GM19372 (cell line): ENCODE results near the gene LARGE1.

Experiments used
- ATAC-seq: cut with Tn5 transposase; IDR thresholded peaks from one replicate; pipeline ENCODE4 v1.9.1; 2021; ENCODE audit warnings: mild to moderate bottlenecking, low read depth, moderate library complexity; ENCODE audit not compliant: unreplicated experiment

The LARGE1 gene

DNA sequence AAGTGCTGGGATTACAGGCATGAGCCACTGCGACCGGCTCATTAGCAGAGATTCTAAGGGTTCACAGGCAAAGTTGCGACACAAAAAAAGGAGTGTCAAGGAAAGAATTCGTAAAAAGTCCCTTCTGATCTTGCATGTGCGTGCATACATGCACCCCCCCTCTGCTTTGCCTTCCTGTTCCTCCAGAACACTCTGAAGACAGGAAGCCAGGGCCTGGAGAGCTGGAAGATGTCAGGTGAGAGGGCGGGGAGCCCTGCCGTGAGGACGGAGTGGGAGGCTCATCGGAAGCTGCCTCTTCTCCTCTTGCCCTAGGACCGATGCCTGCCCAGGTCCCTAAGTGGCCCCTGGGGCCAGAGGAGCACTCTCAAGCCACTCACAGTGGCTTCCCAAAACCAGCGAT, 89.1 kb downstream of the LARGE1 start:
- ATAC-seq = no peak

DNA sequence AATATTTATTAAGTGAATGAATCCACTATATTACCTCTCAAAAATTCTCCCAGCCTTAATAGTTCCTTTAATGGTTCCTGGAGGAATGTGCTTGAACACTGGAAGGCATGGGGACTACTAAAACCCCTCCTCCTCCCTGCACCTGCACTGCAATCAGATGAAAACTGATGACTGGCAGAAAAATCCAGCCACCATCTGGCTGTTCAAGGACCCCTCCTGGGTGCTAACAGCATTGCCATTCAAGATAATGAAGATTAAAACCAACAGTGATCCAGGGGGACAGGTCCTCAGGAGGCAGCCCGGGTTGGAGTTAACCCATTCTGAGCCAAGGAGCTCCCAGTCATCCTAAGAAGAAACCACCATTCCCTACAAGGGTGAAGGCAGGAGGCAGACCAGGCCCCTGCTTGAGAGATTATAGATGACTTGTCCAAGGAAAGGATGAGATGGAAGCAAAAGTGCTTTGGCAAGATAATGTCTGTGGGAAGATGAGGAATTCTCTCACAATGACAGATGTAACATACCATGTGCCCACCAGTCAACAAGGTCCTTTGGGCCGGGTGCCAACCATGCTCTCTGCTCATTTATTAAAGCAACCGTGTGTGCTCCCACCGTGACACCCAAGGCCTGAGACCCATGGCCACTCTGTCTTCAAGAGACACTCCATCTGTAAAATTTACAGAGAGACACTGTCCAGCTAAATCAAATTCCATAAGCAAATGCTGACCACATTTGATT, 90.6 kb downstream of the LARGE1 start:
- ATAC-seq = no peak

DNA sequence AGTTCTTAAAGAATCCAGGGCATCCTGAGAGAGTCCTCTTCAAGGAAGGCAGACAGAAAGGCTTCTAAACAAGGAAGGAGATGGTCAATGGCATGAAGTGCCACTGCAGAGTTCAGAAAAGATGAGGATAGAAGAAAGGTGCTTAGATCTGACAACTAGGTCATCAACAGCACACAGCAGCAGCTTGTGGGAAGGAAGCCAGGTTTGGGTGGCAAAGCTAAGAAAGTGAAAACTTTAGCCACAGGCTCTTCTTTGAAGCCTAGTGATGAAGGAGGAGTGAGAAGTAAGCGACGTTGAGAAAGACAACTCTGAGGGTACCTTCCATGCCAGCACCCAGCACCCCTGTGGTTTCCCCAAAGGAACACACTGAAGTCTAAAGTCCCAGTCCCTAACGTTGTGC, 92.0 kb downstream of the LARGE1 start:
- no peak for ATAC-seq

DNA sequence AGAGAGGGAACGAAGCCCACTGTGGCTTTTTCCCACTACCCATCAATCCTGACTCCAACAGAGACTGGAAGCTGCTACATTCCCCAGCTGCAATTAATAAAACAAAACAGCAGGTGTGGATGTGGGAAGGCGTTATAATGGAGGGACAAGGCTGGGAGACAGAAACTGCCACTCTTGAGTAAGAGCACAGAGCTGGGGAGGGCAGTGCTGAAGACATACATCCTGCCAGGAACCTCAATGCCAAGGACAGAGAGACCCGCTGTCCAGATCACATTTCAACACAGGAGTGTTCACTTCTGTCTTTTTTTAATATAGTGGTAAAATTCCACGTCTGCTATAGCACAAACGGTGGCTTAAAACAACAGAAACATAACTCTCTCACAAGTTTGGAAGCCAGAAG, 94.5 kb downstream of the LARGE1 start:
- ATAC-seq = no peak

DNA sequence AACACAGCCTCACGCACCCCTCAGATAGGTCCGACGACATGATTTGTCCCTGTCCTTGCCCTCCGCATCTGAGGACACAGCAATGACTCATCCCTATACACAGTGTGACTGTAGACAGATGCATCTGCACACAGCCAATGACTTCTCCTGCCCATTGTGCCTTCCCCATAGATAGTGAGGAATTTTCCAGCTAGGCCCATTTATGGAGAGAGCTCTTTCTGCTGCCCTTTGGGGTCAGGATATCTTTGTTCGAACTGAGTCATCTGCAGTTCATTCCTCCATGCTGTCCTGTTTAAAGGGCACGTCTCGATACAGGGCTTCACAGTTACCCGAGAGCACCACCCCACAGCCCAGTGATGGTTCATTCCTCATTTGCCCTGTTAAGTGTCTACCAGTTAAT, 96.7 kb downstream of the LARGE1 start:
- no peak for ATAC-seq

DNA sequence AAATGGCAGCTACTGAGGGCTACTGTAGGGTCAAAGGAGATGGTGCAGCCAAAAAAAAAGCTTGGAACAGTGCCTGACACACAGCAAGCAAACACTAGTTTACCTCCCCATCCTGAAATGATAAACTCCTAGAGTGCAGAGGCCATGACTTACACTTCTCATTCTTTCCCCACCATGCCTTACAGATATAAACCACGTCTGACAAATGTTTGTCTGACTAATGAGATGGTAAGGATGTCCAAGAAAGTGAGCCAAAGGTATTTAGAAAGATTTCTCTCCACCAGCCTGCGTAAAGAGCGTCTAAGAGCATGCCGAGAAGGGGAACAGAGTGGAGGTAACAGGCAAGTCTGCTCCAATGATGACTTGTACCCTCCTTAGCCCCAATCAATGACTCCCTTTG, 99.0 kb downstream of the LARGE1 start:
- ATAC-seq = no peak

DNA sequence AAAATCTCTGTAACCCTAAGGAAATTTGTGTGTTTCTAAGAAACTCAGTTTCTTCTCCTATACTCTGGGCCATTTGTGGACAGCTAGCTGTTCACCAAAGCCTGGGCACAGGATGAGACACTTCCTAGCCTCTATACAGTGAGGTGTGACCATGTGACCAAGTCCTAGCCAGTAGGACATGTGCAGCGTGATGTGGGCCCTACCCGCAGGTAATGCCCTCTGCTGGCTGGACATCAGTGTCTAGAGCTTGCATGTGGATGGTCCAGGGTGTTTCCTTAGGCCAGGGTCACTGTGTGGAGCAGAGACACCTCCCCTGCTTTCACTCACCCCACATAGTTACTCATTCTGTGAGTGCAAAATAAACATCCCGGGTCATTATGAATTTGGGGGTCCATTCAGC, 100.5 kb downstream of the LARGE1 start:
- no peak for ATAC-seq

DNA sequence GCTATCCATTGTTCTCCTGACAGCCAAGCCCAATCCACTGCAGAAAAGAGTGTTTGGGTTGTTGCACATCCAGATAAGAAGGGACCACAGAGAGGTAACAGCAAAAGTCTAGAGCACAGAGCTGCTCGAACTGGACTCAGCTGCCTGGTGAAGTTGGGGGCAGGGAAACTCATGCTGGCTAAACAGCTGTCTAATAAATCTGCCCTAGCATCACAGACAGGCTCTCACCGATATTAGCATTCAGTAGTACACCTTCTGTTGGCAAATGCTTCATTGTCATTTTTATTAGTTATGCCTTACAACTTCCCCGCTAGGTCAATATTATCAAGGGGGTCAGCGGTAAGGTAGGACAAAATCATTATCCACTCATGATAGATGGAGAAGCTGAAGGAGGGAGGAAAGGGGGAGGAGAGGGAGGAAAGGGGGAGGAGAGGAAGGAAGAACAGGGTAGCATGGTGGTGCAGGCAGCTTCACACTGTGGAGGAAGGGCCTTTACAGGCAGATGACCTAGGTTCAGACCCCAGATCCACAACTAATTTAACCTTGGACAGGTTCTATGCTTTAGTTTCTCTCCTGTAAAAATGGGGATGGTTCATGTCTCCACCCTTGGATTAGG, 102.7 kb downstream of the LARGE1 start:
- ATAC-seq = no peak

DNA sequence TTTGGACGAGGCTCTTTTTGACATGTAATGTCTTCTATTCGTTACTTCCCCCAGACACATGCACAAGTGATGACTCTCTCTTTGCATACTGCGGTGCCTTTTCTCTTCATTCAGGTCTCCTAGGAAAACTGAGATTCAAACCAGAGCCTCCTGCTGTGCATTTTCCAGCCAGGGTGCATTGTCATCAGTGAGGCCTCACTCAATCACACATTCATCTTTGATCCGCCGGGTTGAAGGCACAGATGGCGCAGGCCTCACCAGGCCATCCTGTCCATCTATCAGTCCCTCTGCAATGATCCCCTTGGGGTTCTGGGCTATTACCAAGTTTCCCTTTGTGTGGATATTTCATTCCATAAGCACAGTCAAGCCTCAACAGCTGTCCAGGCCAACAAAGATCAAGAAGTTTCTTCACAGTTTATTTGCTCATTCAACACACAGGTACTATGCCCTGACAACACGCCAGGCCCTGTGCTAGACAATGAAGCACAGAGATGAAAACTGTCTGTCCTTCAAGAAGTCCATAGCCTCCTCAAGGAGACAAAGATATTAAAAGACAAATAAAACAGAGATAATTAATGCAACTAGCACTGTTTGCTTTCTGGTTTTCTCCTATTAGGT, 107.8 kb downstream of the LARGE1 start:
- ATAC-seq = no peak

DNA sequence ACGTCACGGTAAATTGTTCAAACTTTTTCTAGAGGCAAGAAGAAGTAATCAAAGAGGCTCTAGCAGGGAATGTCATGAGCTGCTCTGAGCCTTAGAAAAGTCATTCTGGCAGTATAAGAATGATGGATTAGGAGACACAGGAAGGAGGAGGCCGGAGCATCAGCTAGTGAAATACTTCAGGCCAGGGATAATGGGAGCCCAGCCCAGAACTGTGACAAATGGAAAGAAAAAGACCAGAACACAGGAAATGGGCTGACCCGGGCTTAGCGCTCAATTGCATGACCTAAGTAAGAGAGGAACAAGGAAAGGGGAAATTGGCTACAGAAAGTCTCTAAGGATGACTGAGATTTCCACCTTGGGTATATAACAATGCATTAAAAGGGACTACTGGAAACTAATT, 108.6 kb downstream of the LARGE1 start:
- ATAC-seq = no peak

DNA sequence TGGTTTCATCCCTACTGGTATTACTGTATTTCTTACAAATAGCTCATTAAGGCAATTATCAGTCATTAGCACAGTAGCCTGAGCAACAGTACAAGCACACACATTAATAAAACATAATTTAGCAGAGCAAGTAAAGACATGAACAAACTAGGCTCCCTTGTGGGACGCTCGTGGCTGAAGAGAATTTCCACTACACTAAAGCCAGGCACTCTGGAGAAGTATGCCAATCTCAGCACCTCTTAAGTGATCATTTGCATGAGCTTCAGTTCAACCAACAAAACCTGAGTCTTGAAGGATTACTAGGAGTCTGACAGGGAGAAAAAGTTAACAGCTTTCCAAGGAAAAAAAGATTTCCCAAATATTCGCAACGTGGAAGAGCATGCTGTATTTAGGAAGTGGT, 109.1 kb downstream of the LARGE1 start:
- no peak for ATAC-seq

DNA sequence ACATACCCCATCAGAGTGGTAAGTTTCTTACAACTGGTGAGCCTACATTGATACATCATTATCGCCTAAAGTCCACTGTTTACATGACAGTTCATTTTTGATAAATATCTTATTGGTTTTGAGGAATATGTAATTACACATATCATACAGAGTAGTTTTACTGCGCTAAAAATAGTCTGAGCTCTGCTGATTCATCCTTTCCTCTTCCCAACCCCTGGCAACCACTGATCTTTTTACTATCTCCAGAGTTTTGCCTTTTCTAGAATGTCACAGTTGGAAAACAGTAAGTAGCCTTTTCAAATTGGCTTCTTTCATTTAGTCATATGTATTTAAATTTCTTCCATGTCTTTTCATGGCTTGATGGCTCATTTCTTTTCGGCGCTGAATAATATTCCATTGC, 112.8 kb downstream of the LARGE1 start:
- no peak for ATAC-seq

DNA sequence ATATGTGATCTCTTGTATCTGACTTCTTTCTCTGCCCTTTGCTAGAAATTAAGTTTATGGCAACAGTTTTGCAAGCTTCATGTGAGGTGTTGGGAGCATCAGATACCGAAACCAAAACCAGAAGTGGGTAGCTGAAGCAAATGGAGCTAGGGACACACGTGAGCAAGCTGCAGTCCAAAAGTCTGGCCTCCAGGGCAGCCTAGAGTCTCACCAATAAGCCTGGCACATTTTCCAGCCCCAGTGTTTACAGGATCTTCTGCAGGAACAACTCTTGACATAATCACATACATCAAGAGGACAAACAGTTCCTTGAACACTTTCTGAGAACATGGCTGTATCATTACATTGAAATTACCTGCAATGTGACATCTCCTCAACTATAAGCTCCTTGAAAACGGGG, 114.1 kb downstream of the LARGE1 start:
- no peak for ATAC-seq

DNA sequence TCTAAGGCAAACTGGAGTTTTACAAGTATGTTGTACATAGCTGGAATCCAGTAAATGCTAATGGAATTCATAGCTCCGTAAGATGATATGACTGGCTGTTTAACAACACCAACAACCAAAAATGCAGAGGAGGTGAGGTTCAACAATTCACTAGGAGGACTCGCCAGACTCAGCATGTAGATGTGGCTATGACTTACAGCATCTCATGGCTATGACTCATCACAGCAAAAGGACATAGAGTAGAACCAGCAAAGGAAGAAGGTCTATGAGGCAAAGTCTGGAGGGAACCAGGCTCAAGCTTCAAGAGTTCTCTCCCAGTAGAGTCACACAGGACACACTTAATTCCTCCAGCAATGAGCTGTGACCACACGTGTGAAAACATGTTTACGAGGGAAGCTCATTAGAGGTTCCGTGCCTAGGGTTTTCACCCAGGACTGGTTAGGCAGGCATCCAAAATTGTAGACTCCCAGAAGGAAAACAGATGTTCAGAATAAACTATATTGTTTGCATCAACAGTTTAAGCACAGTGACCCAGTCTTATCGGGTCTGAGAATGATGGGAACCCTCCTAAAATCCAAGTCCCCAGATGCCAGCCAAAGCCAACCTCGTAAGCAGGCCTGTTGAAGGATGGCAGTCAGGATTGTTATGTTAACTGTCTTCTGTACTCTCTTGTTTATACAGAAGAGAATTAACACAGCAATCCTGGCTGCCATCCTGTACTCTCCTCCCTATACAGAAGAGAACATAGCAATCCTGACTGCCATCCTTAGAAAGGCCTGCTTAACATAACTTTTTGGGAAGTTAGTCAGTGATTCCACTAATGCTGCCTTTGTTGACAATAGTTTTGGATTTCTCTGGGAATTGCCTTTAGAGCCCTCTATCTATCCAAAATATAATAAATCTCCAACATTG, 116.6 kb downstream of the LARGE1 start:
- no peak for ATAC-seq

DNA sequence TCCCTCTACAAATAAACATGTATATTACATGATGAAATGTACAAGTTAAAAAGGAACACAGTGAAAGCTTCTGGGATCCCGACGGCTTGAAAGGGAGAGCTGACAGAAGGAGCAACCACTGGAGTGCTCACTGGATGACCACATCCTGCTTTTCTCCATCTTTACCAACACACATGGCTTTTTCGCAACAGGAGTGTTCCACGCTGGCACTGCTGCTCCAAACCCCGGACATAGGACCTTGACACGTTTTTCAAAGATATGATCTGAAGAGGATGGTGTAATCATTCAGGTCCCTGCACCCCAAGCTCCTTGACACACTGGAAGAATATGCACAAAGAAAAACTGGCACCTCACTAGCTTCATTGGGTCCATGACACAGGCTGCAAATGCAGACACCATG, 121.9 kb downstream of the LARGE1 start:
- no peak for ATAC-seq

DNA sequence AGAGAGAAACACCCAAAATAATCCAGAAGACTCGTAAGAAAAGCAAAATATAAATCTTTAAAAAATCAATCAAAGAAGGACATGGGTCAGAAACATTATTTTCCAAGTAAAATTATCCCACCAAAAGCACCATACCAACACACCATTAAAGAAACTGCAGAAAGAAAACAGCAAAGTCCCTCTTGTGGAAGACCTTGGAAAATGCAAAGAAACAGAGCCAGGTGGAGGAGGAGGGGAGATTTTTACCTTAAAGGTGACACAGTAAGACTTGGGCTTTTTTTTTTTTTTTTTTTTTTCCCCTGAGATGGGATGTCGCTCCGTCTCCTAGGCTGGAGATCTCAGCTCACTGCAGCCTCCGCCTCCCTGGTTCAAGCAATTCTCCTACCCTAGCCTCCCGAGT, 123.8 kb downstream of the LARGE1 start:
- ATAC-seq = no peak

DNA sequence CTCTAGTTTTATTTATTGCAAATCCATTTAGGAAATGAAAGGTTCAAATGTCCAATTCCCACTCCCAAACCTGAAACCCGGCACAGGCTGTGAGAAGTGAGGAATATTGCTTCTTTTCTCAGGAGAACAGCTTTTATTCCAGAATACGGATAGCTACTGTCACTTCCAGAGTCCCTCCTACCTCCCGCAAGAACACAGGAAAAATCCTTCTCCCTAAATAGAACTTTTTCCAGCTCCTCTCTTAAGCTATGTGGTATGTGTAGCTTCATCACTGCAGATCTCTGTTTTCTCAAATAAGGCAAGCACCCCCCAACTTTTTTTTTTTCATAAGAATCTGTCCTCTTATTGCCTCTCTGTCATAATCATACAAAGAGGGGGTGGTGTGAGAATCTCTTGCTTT, 126.8 kb downstream of the LARGE1 start:
- no peak for ATAC-seq

DNA sequence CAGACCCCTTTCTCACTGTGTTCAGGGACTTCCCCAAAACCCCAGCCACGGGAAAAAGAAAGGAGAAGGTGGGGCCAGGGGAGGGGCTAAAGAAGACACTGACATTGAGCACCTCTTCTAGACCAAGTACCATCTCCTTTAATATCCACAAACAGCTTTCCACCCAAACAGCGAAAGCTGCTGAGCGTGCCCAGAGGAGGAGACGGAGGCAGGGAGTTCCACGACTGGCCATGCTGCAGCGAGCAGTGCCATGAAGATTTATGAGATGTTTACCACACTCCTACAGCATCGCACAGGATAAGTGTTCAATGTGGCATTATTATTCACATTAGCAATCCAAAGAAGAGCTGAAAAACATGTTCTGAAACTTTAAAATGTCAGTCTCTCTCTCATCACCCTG, 127.4 kb downstream of the LARGE1 start:
- ATAC-seq = no peak

DNA sequence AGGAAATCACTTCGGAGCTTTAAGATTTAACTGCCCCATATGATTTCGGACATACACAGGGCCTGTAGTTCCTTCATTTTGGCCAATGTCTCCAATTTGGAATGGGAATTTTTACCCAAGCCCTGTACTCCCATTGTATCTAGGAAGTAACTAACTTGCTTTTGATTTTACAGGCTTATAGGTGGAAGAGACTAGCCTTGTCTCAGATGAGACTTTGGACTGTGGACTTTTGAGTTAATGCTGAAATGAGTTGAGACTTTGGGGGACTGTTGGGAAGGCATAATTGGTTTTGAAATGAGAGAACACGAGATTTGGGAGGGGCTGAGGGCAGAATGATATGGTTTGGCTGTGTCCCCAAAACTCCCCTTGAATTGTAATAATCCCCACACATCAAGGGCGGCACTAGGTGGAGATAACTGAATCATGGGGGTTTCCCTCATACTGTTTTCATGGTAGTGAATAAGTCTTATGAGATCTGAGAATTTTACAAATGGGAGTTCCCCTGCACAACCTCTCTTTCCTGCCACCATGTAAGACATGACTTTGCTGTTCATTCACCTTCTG, 130.5 kb downstream of the LARGE1 start:
- no peak for ATAC-seq

DNA sequence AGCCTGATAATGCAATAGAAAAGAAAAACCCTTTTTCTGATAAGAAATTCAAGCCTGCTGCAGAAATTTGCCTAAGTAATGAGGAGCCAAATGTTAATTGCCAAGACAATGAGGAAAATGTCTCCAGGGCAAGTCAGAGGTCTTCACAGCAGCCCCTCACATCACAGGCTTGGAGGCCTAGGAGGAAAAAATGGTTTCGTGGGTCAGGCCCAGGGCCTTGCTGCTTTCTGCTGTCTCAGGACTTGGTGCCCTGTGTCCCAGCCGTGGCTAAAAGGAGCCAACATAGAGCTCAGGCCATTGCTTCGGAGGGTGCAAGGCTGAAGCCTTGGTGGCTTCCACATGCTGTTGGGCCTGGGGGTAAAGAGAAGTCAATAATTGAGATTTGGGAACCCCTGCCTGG, 131.3 kb downstream of the LARGE1 start:
- no peak for ATAC-seq
